B cell (primary cell): ENCODE results near the gene MYH11. TPM values are rescaled to one million over a fixed set of nuclear protein-coding genes. Genes with fewer than 3 reads are reported as not detected.

Experiments
- ATAC-seq: fragments of 200-7000 bp; cut with Tn5 transposase; one replicate; pipeline ENCODE4 v1.10.0; 2021; ENCODE audit warnings: low read depth, mild to moderate bottlenecking, moderate number of reproducible peaks, moderate library complexity
- CTCF ChIA-PET: fragments of 350-600 bp; sonication (Branson Sonifier 250); formaldehyde crosslinking; loops from one replicate; lab custom pipeline; 2021; ENCODE audit warnings: antibody characterized with exemption, inconsistent platforms; lab: Charles Lee
- POLR2A ChIA-PET: fragments of 350-600 bp; sonication (Branson Sonifier 250); formaldehyde crosslinking; loops from one replicate; lab custom pipeline; 2021; ENCODE audit warnings: antibody characterized with exemption; lab: Charles Lee
- DNase-seq: peaks from one replicate; pipeline ENCODE4 v3.0.0; 2013
- H2AFZ ChIP-seq: 2 replicates; pipeline ENCODE4 v1.6.1; 2012; ENCODE audit warnings: mild to moderate bottlenecking, low read depth, low read length; ENCODE audit not compliant: insufficient read depth, poor library complexity, severe bottlenecking
- H3K27ac ChIP-seq, 2 donors: 1 replicate in 1 of 2; 2 replicates in 1 of 2; pipeline ENCODE4 v1.5.1; 2012 to 2013; ENCODE audit warnings: low read length in 2 of 2, mild to moderate bottlenecking in 2 of 2, moderate library complexity in 1 of 2
- H3K27me3 ChIP-seq, 4 experiments: fragments of 200-600 bp in 1 of 4; sonication (generic) in 1 of 4; replicated peaks in 1 of 4; 1 replicate in 2 of 4; 2 replicates in 2 of 4; pipeline versions ENCODE4 v1.6.1 to v1.7.0; 2013 to 2016; ENCODE audit warnings: low read length in 3 of 4, mild to moderate bottlenecking in 2 of 4, mixed read lengths in 1 of 4, moderate library complexity in 1 of 4; ENCODE audit not compliant: insufficient read depth in 4 of 4, control insufficient read depth in 3 of 4; ENCODE audit errors: control extremely low read depth in 1 of 4
- H3K36me3 ChIP-seq, 2 experiments: replicated peaks in 1 of 2; 1 replicate in 1 of 2; 2 replicates in 1 of 2; pipeline versions ENCODE4 v1.6.1 to v1.7.1; 2013; ENCODE audit warnings: low read length in 1 of 2; ENCODE audit not compliant: insufficient read depth in 2 of 2, control insufficient read depth in 1 of 2; ENCODE audit errors: control extremely low read depth in 1 of 2, extremely low read depth in 1 of 2
- H3K4me1 ChIP-seq, 2 donors: fragments of 200-600 bp in 1 of 2; sonication (generic) in 1 of 2; 1 replicate in 1 of 2; 2 replicates in 1 of 2; pipeline versions ENCODE4 v1.5.1 to v1.6.1; 2013 to 2017; ENCODE audit warnings: low read length in 2 of 2; ENCODE audit not compliant: control insufficient read depth in 2 of 2, insufficient read depth in 2 of 2
- H3K4me2 ChIP-seq: replicated peaks from 2 replicates; pipeline ENCODE3; 2012; ENCODE audit warnings: mild to moderate bottlenecking, low read depth, low read length; ENCODE audit not compliant: poor library complexity, severe bottlenecking
- H3K4me3 ChIP-seq, 5 experiments: fragments of 200-600 bp in 1 of 5; sonication (generic) in 1 of 5; 1 replicate in 3 of 5; 2 replicates in 2 of 5; pipeline versions ENCODE4 v1.5.1 to v1.7.0; 2011 to 2016; ENCODE audit warnings: low read length in 4 of 5, mild to moderate bottlenecking in 4 of 5, low read depth in 2 of 5, control low read depth in 1 of 5, moderate library complexity in 1 of 5; ENCODE audit not compliant: insufficient read depth in 1 of 5; ENCODE audit errors: control extremely low read depth in 1 of 5, extremely low read depth in 1 of 5
- H3K79me2 ChIP-seq: fragments of 200-600 bp; sonication (generic); one replicate; pipeline ENCODE4 v1.6.0; 2016; ENCODE audit warnings: low read length; ENCODE audit not compliant: control insufficient read depth, insufficient read depth
- H3K9ac ChIP-seq: fragments of 200-600 bp; sonication (generic); 2 replicates; pipeline ENCODE4 v1.6.1; 2017; ENCODE audit warnings: mild to moderate bottlenecking, low read length, moderate library complexity
- H3K9me3 ChIP-seq, 3 donors: one replicate each; pipeline versions ENCODE4 v1.6.1 to v1.7.1; 2013; ENCODE audit warnings: low read length in 2 of 3; ENCODE audit not compliant: control insufficient read depth in 2 of 3, insufficient read depth in 1 of 3; ENCODE audit errors: control extremely low read depth in 1 of 3
- H4K20me1 ChIP-seq: 2 replicates; pipeline ENCODE4 v1.6.0; 2012; ENCODE audit warnings: mild to moderate bottlenecking, low read length; ENCODE audit not compliant: insufficient read depth, control insufficient read depth, poor library complexity, severe bottlenecking
- H3K27ac Mint-ChIP-seq: one replicate; pipeline ENCODE4 v1.8.0; 2021; ENCODE audit warnings: mixed read lengths
- H3K27me3 Mint-ChIP-seq: one replicate; pipeline ENCODE4 v1.8.0; 2021; ENCODE audit warnings: mixed read lengths
- H3K4me1 Mint-ChIP-seq: one replicate; pipeline ENCODE4 v1.8.0; 2021; ENCODE audit warnings: mixed read lengths
- H3K4me3 Mint-ChIP-seq: one replicate; pipeline ENCODE4 v1.8.0; 2021; ENCODE audit warnings: mixed read lengths
- H3K9me3 Mint-ChIP-seq: one replicate; pipeline ENCODE4 v1.8.0; 2022; ENCODE audit warnings: mixed read lengths; ENCODE audit not compliant: insufficient read depth
- CTCF ChIP-seq: fragments of 200-600 bp; IDR thresholded peaks from one replicate; pipeline ENCODE4 v1.8.0; 2022; ENCODE audit warnings: antibody characterized with exemption, mild to moderate bottlenecking
- EZH2 ChIP-seq: IDR thresholded peaks from 2 replicates; pipeline ENCODE4 v1.6.1; 2012; ENCODE audit warnings: borderline replicate concordance, low read depth, mild to moderate bottlenecking, moderate library complexity, low read length; ENCODE audit not compliant: insufficient read depth, poor library complexity, severe bottlenecking
- WGBS: methylation state at CpG from one replicate; pipeline ENCODE4 v1.1.5; 2013; ENCODE audit warnings: missing lambda C conversion rate; ENCODE audit not compliant: insufficient coverage; 5-methylcytosine and 5-hydroxymethylcytosine counted together
- intact Hi-C: fragments of 100-400 bp; cut with micrococcal nuclease; formaldehyde crosslinking; loops from one replicate; pipeline ENCODE4 v1.10.0; 2022
- polyA plus RNA-seq: library from polyadenylated mRNA; depleted of rRNA; stranded (reverse); fragments of >200 nt; gene quantifications from 2 replicates; pipeline ENCODE4 v1.2.3, GENCODE V29; 2012
- total RNA-seq, 2 donors: library from RNA; stranded (reverse); fragments of 120-200 nt in 1 of 2; gene quantifications; 1 replicate in 1 of 2; 2 replicates in 1 of 2; pipeline versions ENCODE4 v1.2.3 to v1.2.4, GENCODE V29; 2013 to 2022

The MYH11 gene
- total and polyA plus RNA-seq, 2 donors (not counting 1 experiment from before 2014, with no cell fraction given): 0.05 to 0.16 TPM

GRCh38 chr16:15754821-15755534 lies 101.8 kb downstream of the MYH11 start:
- 94% methylated on average over 6 of the region's 8 CpGs for whole genome bisulfite sequencing

More at GRCh38 chr16:15754821-15755534, 101.8 kb downstream of the MYH11 start:
- Mint-ChIP-seq H3K9me3 (no peaks in the 10 kb centered on the region), H3K4me1 (peaks cover 7% of the 10 kb centered on the region), H3K4me3 (no peak overlapping the region), H3K27me3 (peaks cover 14% of the 10 kb centered on the region), H3K27ac (no peak overlapping the region)
- Histone ChIP-seq H3K27me3 (peaks cover 0 to 14% (median 0%) of the 10 kb centered on the region in 4 experiments), H3K9me3 (peaks cover 0 to 18% (median 0%) of the 10 kb centered on the region in 3 donors), H3K27ac (no peak overlapping the region), H3K79me2 (no peaks in the 10 kb centered on the region), H3K4me1 (peaks cover 0 to 3% of the 10 kb centered on the region in 2 donors), H3K36me3 (no peaks in the 10 kb centered on the region), H3K4me3 (no peak overlapping the region), H2AFZ (no peak overlapping the region), H4K20me1 (no peaks in the 10 kb centered on the region), H3K9ac (no peak overlapping the region), H3K4me2 (no peak overlapping the region)
- no peak for ATAC-seq
- no peak for DNase-seq
- no peak for TF ChIP-seq CTCF
- TF ChIP-seq EZH2: no peak
- CTCF ChIA-PET: no interaction called here
- intact Hi-C loops: no loop called here
- POLR2A ChIA-PET: no interaction called here
